Cardiac muscle cell (in vitro differentiated cells and primary cell): Measurements from ENCODE around the gene HYDIN. TPM values are rescaled to one million over a fixed set of nuclear protein-coding genes. Genes with fewer than 3 reads are reported as not detected.
A peak's percentile ranks its signal among the peaks of the same experiment; 100 is the strongest.

Source experiments
- DNase-seq, 2 donors: peaks; one replicate each; pipeline versions ENCODE4 v3.0.0 to v3.0.0-alpha.2; 2010 to 2017; ENCODE audit warnings: low read depth in 1 of 2, low spot score in 1 of 2
- H3K27ac ChIP-seq: fragments of 200-600 bp; sonication (generic); 2 replicates; pipeline ENCODE4 v1.5.1; 2016
- H3K27me3 ChIP-seq: fragments of 200-600 bp; sonication (generic); 2 replicates; pipeline ENCODE4 v1.6.0; 2016; ENCODE audit warnings: control low read depth
- H3K36me3 ChIP-seq: fragments of 200-600 bp; sonication (generic); 2 replicates; pipeline ENCODE4 v1.5.1; 2016; ENCODE audit warnings: control low read depth
- H3K4me1 ChIP-seq: fragments of 200-600 bp; sonication (generic); 2 replicates; pipeline ENCODE4 v1.8.1; 2017; ENCODE audit warnings: low read depth, mild to moderate bottlenecking, mixed run types
- H3K4me3 ChIP-seq: fragments of 200-600 bp; sonication (generic); 2 replicates; pipeline ENCODE4 v1.5.1; 2016; ENCODE audit warnings: mild to moderate bottlenecking
- H3K9me3 ChIP-seq: fragments of 200-600 bp; sonication (generic); 2 replicates; pipeline ENCODE4 v1.5.1; 2017; ENCODE audit warnings: low read depth, mild to moderate bottlenecking, control low read depth
- CTCF ChIP-seq: IDR thresholded peaks from 2 replicates; pipeline ENCODE4 v1.5.1; 2012; ENCODE audit warnings: low read depth, mild to moderate bottlenecking, low read length
- polyA plus RNA-seq: library from polyadenylated mRNA; unstranded; fragments of >200 nt; fragmentation: Nextera tagmentation; extraction: Ambion mirVana; gene quantifications from 2 replicates; pipeline ENCODE4 v1.2.1, GENCODE V29; 2016
- total RNA-seq: library from RNA; depleted of rRNA; stranded (reverse); fragments of >200 nt; gene quantifications from 2 replicates; pipeline ENCODE4 v1.2.3, GENCODE V29; 2016

Gene HYDIN
- total and polyA plus RNA-seq, 2 experiments from 2014 or later, result 1.8 to 2.0 TPM

- H3K9me3 ChIP-seq, result no peaks in the 10 kb centered on the region
- no peak overlapping the region for H3K27ac ChIP-seq
- H3K27me3 ChIP-seq, result peaks cover 48% of the 10 kb centered on the region
- TF ChIP-seq CTCF, result no peak
- H3K4me1 ChIP-seq, result peaks cover 4% of the 10 kb centered on the region
- DNase-seq, result peak in 1 of 2 donors; percentile 29
- H3K4me3 ChIP-seq, result no peak overlapping the region
- no peaks in the 10 kb centered on the region for H3K36me3 ChIP-seq
Observed at GRCh38 chr16:70803319-70803718, 427.2 kb downstream of the HYDIN start.

- H3K27me3 ChIP-seq, result peaks cover 31% of the 10 kb centered on the region
- no peak for DNase-seq
- TF ChIP-seq CTCF, result no peak
- peaks cover 4% of the 10 kb centered on the region for H3K4me1 ChIP-seq
- no peak overlapping the region for H3K27ac ChIP-seq
- no peaks in the 10 kb centered on the region for H3K9me3 ChIP-seq
- H3K4me3 ChIP-seq, result peak overlapping the region; percentile 84
- no peaks in the 10 kb centered on the region for H3K36me3 ChIP-seq
Observed at GRCh38 chr16:70801611-70802010, 428.9 kb downstream of the HYDIN start.

- Histone ChIP-seq H3K36me3 (no peaks in the 10 kb centered on the region), H3K9me3 (no peaks in the 10 kb centered on the region), H3K4me3 (peak within 1 kb of the TSS; percentile 84), H3K4me1 (peaks cover 4% of the 10 kb centered on the region), H3K27me3 (peaks cover 24% of the 10 kb centered on the region), H3K27ac (peak within 1 kb of the TSS; percentile 87)
- DNase-seq, result peak; percentile 87 to 95
- TF ChIP-seq CTCF, result no peak
Observed at GRCh38 chr16:70800781-70801480, 429.6 kb downstream of the HYDIN start, which contains the start of gene VAC14. VAC14 (minus strand) TSS chr16:70801158; CDS start chr16:70800900, 258 bp downstream.

GRCh38 chr16:70800311-70800710 is 430.2 kb downstream of the HYDIN start:
- H3K4me3 ChIP-seq, result peak overlapping the region; percentile 84
- H3K36me3 ChIP-seq, result no peaks in the 10 kb centered on the region
- H3K9me3 ChIP-seq, result no peaks in the 10 kb centered on the region
- TF ChIP-seq CTCF, result no peak
- H3K27ac ChIP-seq, result peak overlapping the region; percentile 87
- no peak for DNase-seq
- peaks cover 20% of the 10 kb centered on the region for H3K27me3 ChIP-seq
- peaks cover 4% of the 10 kb centered on the region for H3K4me1 ChIP-seq

- no peaks in the 10 kb centered on the region for H3K9me3 ChIP-seq
- no peak for TF ChIP-seq CTCF
- DNase-seq, result no peak
Observed at GRCh38 chr16:70796301-70796700, 434.2 kb downstream of the HYDIN start.

More at GRCh38 chr16:70796301-70796700, 434.2 kb downstream of the HYDIN start:
- H3K4me1 ChIP-seq, result peaks cover 10% of the 10 kb centered on the region
- H3K36me3 ChIP-seq, result no peaks in the 10 kb centered on the region
- no peak overlapping the region for H3K27ac ChIP-seq
- H3K4me3 ChIP-seq, result no peak overlapping the region
- no peaks in the 10 kb centered on the region for H3K27me3 ChIP-seq
